Activated CD8-positive, alpha-beta memory T cell treated with anti-CD3 and anti-CD28 coated beads, Interleukin-2, amount 50 U/mL, for 24 hours (primary cell): ENCODE measurements around the gene PRKAR1A.
"Not testable (repeated sequence)": the region's sequence is repeated elsewhere in the genome, so short reads cannot be mapped to it uniquely, and the experiment has no call there.

Experiments used
- DNase-seq: peaks from one replicate; pipeline ENCODE4 v3.0.0-alpha.2; 2020; ENCODE audit errors: extremely low read depth

PRKAR1A gene

DNA sequence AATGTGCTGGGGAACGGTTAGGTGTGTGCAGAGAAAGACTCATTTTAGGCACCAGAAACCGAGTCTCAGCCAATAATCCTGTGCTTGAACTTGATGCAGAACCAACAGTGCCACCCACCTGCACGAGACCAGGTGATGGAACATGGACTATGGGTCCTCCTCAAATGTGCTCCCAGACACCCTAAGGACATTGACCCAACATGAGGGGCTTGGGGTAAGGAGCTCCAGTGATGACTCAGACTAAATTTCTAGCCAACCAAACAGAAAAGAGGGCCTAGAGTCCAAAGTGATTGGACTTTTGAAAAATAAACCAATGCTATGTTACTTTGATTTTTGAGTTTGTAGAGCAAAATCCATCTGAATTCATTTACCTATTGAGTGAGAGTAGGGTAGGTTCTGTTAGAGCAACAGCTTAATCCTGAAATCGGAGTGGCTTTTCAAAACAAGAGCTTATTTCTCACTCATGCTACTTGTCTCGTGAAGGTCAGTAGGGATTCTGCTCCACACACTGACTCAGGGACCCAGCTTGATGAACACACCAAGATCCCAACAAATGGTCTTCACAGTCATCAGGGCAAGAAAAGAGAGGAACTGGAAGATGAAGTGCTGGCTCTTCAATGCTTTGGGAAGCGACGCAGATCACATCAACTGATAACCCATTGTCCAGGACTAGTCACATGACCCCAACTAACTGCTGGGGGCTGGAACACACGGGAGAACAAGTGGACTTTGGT is 67.1 kb downstream of the PRKAR1A start:
- no peak for DNase-seq

- DNase-seq, result no peak
Measured at GRCh38 chr17:68580236-68580770, 68.1 kb downstream of the PRKAR1A start.

DNA sequence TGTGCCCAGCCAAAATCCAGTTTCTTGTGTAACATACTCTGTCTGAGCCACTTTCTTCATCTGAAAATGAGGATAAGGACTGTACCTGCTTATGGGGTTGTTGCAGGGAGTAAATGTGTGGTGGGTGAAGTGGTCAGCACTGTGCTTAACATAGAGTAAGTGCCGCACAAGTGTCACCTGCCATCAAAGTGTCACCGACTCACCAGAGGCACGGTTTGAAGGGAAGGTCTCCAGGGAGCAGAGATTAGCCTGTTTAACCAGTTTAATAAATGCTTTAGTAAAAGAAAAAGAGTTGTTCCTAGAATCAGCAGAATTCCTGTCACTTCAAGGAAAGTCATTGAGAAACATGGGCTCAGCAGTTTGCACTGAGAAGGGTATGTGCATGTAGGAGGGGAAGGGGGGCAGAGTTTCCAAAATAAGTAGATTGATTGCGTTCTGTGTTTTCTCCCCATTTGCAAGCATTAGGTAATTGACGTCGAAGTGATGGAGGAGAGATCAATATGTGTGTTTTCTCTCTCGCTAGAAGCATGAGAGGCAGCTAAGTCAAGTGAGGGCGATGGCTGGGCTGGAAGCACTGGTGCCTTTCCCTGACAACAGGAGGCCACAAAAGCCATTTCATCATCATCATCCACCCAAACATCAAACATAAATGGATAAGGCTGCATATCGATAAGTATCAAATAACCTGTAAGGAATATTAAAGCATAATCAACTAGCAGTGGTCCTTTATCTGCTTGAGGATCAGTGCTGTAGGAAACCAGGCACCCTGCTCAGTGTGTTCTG is 69.8 kb downstream of the PRKAR1A start:
- no peak for DNase-seq

DNA sequence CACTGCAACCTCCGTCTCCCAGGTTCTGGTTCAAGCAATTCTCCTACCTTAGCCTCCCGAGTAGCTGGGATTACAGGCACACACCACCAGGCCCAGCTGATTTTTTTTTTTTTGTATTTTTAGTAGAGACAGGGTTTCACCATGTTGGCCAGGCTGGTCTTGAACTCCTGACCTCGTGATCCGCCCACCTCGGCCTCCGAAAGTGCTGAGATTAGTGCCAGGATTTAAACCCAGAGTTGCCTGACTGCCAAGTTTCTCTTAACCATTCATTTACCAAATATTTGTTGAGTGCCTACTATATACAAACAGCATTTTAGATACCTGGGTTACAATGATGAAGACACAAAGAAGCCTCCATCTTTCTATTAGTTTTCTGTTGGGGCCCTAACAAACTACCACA is 70.6 kb downstream of the PRKAR1A start:
- not testable (repeated sequence) for DNase-seq

- no peak for DNase-seq
Measured at GRCh38 chr17:68584581-68585303, 72.5 kb downstream of the PRKAR1A start.

GRCh38 chr17:68585643-68586042 is 73.4 kb downstream of the PRKAR1A start:
- no peak for DNase-seq

GRCh38 chr17:68587026-68587425 is 74.8 kb downstream of the PRKAR1A start:
- DNase-seq, result no peak

DNA sequence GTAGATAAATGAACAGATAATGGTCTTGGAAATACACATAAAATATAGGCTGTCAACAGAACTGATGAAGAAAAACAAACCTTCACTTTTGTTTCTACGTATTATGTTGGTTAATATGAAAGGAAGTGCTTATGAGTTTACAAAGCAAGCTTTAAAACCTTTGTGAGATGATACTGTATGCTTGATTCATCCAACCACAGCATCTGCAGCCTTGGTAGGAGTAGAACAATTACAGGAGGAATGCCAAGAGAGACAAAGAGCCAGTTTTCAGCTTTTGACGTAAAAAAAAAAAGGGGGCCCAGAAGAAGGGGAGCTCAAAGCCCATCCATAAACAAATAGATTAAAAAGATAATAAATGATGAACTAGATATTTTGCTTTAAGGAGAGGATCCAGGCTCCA is 75.6 kb downstream of the PRKAR1A start:
- DNase-seq, result no peak

DNA sequence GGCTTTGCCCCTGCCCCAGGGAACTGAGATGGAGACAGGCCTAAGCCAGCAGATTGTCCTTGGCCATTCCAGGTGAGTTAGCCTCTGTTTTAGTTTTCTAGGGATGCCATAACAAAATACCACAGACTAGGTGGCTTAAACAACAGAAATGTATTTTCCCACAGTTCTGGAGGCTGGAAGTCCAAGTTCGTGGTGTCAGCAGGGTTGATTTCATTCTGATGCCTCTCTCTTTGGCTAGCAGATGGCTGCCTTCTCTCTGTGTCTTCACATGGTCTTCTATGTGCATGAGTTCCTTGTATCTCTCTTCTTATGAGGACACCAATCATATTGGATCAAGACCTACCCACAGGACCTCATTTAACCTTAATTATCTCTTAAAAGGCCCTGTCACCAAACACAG is 76.1 kb downstream of the PRKAR1A start:
- DNase-seq, result no peak

GRCh38 chr17:68589086-68589485 is 76.9 kb downstream of the PRKAR1A start:
- no peak for DNase-seq

DNA sequence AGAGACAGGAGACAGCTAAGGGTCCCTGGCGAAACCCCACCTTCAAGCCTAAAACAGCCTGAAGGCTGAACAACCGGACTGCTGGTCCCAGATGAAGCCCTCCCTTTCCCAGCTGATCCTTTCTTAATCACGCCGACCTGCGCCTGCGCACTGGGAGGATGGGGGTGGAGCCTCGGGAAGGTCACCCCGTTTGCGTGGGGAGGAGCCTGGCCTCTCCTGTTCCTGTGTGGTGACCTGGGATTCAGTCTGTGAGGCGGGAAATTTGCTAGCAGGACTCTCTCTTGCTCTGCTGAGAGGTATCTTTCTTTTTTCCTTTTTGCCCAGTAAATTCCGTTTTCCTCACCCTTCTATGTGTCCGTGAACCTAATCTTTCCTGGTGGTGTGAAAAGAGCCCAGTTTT is 79.4 kb downstream of the PRKAR1A start:
- DNase-seq, result no peak

DNA sequence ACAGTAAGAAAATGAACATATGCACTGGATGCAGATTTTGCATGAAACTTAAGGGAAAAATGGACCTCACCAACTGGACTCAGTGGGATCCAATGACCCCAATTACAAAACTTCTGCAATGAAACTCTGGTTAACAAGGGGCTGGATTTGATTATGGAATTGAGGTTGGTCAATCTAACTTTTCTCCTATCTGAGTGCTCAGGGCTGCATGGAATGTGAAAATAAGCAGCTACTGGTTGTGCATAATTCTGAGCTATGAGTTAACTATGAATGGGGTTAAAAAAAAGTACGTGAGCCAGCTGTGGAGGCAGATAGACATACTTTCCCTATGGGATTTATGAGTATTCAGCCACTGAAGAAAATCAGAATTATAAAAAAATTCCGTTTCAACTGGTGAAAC is 79.8 kb downstream of the PRKAR1A start:
- DNase-seq, result no peak

DNA sequence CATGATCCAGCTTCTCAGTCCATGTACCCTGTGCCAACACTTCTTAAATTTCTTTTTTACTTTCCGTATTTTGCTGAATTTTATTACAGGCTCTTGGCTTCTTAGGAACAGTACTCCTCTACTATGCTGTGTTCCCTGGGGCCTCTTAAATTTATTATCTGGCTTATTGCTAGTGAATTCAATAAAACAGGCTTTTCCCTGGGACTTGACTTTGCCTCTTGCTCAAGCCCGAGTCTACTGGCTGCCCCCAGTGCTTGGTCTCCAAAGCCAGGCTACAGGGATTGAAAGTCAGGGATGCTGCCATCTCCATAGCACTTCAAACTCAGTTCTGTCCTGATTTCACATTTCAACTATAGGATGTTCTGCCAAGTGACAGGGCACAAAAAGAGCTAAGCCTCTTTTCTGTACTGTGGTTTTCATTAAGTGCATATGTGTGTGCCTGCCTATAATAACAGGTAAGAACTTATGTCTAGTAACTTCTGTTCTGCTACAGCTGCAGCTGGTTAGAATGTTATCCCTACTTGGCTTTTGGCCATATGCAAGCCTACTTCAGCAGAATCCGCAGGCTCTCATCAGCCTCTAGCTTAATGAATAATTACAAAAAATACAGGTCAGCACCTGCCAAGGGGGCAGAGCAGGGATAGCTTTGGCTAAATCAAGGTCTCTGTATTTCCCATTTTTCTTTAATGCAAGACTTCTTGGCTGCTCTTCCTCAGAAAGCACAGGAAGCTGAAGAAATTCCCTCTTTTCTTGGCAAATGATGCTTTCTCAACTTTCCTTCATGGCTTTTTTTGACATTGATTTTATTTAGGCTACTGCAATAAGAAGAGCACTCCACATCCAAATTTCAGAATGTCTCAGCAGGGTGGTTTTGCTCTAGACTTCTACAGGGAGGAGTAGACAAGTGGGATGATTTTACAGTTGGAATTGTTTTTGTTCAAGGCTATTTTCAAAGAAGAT is 80.7 kb downstream of the PRKAR1A start:
- DNase-seq, result no peak

DNA sequence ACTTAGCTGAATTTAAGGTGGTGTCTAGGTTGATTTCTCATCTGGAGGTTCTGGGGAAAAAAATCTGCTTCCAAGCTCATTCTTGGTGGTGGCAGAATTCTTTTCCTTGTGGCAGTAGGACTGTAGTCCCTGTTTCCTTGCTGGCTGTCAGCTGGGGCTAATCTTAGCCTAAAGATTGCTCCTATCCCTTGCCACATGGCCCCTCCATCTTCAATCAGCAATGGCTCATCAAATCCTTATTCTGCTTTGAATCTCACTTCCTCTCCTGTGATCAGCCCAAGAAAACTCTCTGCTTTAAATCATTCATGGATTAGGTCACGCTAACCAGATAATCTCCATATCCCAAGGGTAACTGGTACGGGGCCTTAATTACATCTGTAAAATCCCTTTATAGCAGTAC is 82.3 kb downstream of the PRKAR1A start:
- DNase-seq, result no peak

DNA sequence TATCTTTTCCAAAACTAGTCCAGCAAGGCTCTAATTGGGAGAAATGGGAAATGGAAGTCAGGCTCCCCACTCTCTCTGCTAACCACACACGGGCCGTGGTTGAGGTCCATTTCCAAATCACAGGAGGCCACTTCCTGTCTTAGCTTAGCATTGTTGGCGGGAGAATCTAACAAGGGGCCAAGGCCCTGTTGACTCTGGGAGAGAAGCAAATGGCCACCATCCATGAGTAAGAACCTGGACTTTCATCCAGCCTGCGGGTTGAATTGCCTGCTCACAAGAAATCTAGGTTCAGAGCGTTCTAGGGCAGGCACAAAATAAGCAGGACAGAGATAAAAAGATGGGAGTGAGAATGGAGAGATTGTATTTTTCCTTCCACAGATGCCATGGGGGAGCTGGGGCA is 83.3 kb downstream of the PRKAR1A start:
- no peak for DNase-seq

DNA sequence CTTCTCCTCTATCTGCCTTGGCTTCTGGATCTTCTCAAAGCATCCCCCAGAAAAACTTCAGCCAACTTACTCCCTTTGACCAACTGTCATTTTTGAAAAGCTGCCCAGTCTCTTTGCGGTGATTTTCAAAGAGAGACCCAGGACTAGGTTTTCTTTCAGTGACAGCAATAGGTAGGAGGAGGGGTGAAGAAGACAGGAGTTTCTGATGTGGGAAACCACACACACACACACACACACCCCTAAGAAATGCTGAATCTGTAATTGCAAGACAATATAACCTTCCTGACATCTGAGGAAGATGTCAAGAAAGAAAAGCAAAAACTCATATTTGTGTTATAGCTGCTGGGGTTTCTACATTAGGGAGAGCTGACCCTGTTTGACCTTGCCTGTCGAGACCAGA is 83.8 kb downstream of the PRKAR1A start:
- DNase-seq, result no peak

DNA sequence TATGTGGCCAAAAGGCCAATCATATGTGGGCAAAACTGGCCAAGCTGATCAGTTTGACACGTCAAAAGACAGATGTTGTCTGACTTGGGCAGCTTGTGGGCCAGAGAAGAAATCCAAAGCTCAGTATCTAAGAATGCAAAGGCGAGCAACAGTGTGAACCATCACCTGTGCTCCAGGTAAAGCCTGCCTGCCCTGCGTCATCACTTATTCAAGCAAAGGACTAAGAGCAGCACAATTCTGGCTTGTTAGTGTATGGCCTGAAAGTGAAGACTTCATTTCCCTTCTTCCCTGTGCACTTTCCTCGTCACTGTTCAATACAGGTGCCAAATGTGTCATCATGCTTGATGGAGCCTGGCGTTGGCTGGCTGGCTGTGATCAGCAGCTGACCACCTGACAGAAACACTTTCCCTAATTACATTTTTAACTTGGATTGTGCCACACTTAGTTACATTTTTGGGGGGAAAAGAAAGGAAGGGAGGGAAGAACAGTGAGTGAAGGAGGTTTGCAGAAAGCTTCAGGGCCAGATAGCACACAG is 84.2 kb downstream of the PRKAR1A start:
- no peak for DNase-seq

DNA sequence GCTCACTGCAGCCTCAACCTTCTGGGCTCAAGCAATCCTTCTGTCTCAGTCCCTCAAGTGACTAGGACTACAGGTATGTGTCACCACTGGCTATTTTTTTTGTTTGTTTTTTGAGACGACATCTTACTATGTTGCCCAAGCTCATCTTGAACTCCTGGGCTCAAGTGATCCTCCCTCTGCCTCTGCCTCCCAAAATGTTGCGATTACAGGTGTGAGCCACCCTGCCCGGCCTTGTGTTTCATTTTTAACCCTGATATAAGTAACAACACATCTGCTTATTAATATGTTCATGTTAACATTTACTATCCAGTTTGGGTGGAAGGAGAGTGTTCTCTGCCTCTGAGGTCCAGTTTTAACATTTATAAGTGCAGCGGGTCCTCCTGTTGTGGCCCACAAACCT is 85.8 kb downstream of the PRKAR1A start:
- no peak for DNase-seq

DNA sequence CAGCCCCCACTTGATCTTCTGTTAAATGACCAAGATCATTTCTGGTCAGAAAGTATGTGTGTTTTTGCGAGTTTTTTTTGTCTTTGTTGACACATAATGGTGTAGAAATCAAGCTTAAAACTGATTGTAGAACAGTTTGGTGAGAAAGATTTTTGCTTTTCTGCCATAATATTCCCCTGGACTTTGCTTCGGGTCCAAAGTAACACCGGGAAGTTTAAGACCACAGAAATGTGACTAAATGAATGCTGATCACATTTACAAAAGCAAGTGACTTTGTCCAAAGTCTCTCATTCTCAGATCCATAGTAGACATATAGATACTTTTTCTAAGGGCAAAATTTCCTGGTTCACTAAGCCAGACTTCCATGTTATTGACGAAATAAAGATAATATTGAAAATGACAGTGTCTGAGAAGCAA is 86.3 kb downstream of the PRKAR1A start:
- no peak for DNase-seq

- no peak for DNase-seq
Measured at GRCh38 chr17:68599091-68599490, 86.9 kb downstream of the PRKAR1A start.

GRCh38 chr17:68599552-68600066 is 87.4 kb downstream of the PRKAR1A start:
- DNase-seq, result no peak
